Skin of body (tissue), 2 donors: ENCODE results near the gene TMEM191B. TPM values are rescaled to one million over a fixed set of nuclear protein-coding genes. Genes with fewer than 3 reads are reported as not detected.
"Not testable (repeated sequence)": the region's sequence is repeated elsewhere in the genome, so short reads cannot be mapped to it uniquely, and the experiment has no call there.

Experiments
- DNase-seq: peaks from one replicate; lab custom pipeline; 2025; lab: John Stamatoyannopoulos, UW
- total RNA-seq: library from RNA; depleted of rRNA; stranded (reverse); fragments of >200 nt; gene quantifications from one replicate; pipeline ENCODE4 v1.2.3, GENCODE V29; 2014

Gene TMEM191B
- total RNA-seq, 1 donor from 2014 or later: 0.59 TPM

GRCh38 chr22:18554280-18555256 is 27.0 kb downstream of the TMEM191B start:
- not testable (repeated sequence) for DNase-seq

GRCh38 chr22:18558516-18558915 is 30.9 kb downstream of the TMEM191B start:
- not testable (repeated sequence) for DNase-seq

- DNase-seq: not testable (repeated sequence)
Measured at GRCh38 chr22:18558939-18559338, 31.3 kb downstream of the TMEM191B start.

GRCh38 chr22:18560099-18560974 is 32.7 kb downstream of the TMEM191B start:
- not testable (repeated sequence) for DNase-seq

GRCh38 chr22:18570509-18571246 is 43.1 kb downstream of the TMEM191B start:
- not testable (repeated sequence) for DNase-seq

GRCh38 chr22:18573483-18574164 is 46.0 kb downstream of the TMEM191B start:
- not testable (repeated sequence) for DNase-seq

- not testable (repeated sequence) for DNase-seq
Measured at GRCh38 chr22:18574555-18574954, 47.0 kb downstream of the TMEM191B start.

- not testable (repeated sequence) for DNase-seq
Measured at GRCh38 chr22:18575686-18576085, 48.1 kb downstream of the TMEM191B start.

GRCh38 chr22:18577090-18577818 is 49.7 kb downstream of the TMEM191B start:
- DNase-seq: not testable (repeated sequence)

- DNase-seq: not testable (repeated sequence)
Measured at GRCh38 chr22:18577847-18578246, 50.2 kb downstream of the TMEM191B start.

Other genes starting within 250 kb of the TMEM191B start
- gene GGTLC3, start 9.6 kb upstream of the TMEM191B start, total RNA-seq: not detected
- gene RIMBP3, start 84.1 kb downstream of the TMEM191B start, total RNA-seq: 0.30 TPM